ENCODE data around the gene SPRR2F.
"Not testable (repeated sequence)": the region's sequence is repeated elsewhere in the genome, so short reads cannot be mapped to it uniquely, and the experiment has no call there.

The SPRR2F gene

GRCh38 chr1:153113416-153113815 is at the start of gene SPRR2F:
Gene SPRR2F (minus strand): TSS chr1:153113516. CDS start chr1:153112733, 783 bp downstream.
- no peak for DNase-seq

GRCh38 chr1:153155541-153155940 is 42.2 kb upstream of the SPRR2F start:
- DNase-seq: no peak

- DNase-seq: no peak
Observed at GRCh38 chr1:153152481-153152880, 39.2 kb upstream of the SPRR2F start.

- no peak for DNase-seq
Observed at GRCh38 chr1:153150846-153151245, 37.5 kb upstream of the SPRR2F start, which contains the start of gene SPRR2G. Gene SPRR2G (minus strand): TSS chr1:153150890. CDS start chr1:153150110, 780 bp downstream.

GRCh38 chr1:153141377-153141776 is 28.1 kb upstream of the SPRR2F start:
- DNase-seq: no peak

GRCh38 chr1:153140484-153140883 is 27.2 kb upstream of the SPRR2F start:
- no peak for DNase-seq

- DNase-seq: no peak
Observed at GRCh38 chr1:153133743-153134142, 20.4 kb upstream of the SPRR2F start.

GRCh38 chr1:153133267-153133666 is 20.0 kb upstream of the SPRR2F start:
- DNase-seq: no peak

GRCh38 chr1:153128688-153129087 is 15.4 kb upstream of the SPRR2F start:
- DNase-seq: not testable (repeated sequence)

- DNase-seq: no peak
Observed at GRCh38 chr1:153127296-153127695, 14.0 kb upstream of the SPRR2F start.

- DNase-seq: no peak
Observed at GRCh38 chr1:153125536-153125935, 12.2 kb upstream of the SPRR2F start.

- not testable (repeated sequence) for DNase-seq
Observed at GRCh38 chr1:153123793-153124192, 10.5 kb upstream of the SPRR2F start.

- no peak for DNase-seq
Observed at GRCh38 chr1:153122831-153123421, 9.6 kb upstream of the SPRR2F start.

GRCh38 chr1:153120945-153121344 is 7.6 kb upstream of the SPRR2F start:
- DNase-seq: no peak

- DNase-seq: no peak
Observed at GRCh38 chr1:153119491-153119971, 6.2 kb upstream of the SPRR2F start.

- DNase-seq: not testable (repeated sequence)
Observed at GRCh38 chr1:153115264-153115663, 1.9 kb upstream of the SPRR2F start.

- DNase-seq: not testable (repeated sequence)
Observed at GRCh38 chr1:153112454-153112853, 862 bp downstream of the SPRR2F start.

GRCh38 chr1:153100245-153100644 is 13.1 kb downstream of the SPRR2F start:
- no peak for DNase-seq

GRCh38 chr1:153099461-153100045 is 13.8 kb downstream of the SPRR2F start:
- DNase-seq: no peak

GRCh38 chr1:153095764-153096163 is 17.6 kb downstream of the SPRR2F start:
- DNase-seq: no peak

- no peak for DNase-seq
Observed at GRCh38 chr1:153094426-153094825, 18.9 kb downstream of the SPRR2F start, which contains the start of gene SPRR2E. Gene SPRR2E (minus strand): TSS chr1:153094526. CDS start chr1:153093751, 775 bp downstream.

GRCh38 chr1:153087652-153088051 is 25.7 kb downstream of the SPRR2F start:
- DNase-seq: no peak

- DNase-seq: no peak
Observed at GRCh38 chr1:153081736-153082135, 31.6 kb downstream of the SPRR2F start.
